Measurements from ENCODE around the gene JMJD1C.

Gene JMJD1C

GRCh38 chr10:63264617-63265221 is 201.1 kb downstream of the JMJD1C start:
- peaks cover 94% of the 10 kb centered on the region for H3K79me2 ChIP-seq (ENCODE audit: low read length)
- H3F3A ChIP-seq (ENCODE audit: insufficient read depth, low read length) = peaks cover 35% of the 10 kb centered on the region
- H3K9ac ChIP-seq (ENCODE audit: low read length) = peak overlapping the region; percentile 27; the same call in 1 of the 2 replicates
- H4K20me1 ChIP-seq (ENCODE audit: insufficient read depth, low read length) = no peaks in the 10 kb centered on the region
- H3K36me3 ChIP-seq (replicated peaks; ENCODE audit: insufficient read depth, low read length) = no peaks in the 10 kb centered on the region; the same call in 1 of the 2 replicates
- no peaks in the 10 kb centered on the region for H3K27me3 ChIP-seq (replicated peaks; ENCODE audit: insufficient read depth, low read length)
- H3K9me3 ChIP-seq (replicated peaks; ENCODE audit: insufficient read depth, low read length) = no peaks in the 10 kb centered on the region
- H3K4me3 ChIP-seq (ENCODE audit: low read length) = peak overlapping the region; percentile 63
- H3K4me2 ChIP-seq (ENCODE audit: low read depth, low read length) = peak overlapping the region; percentile 56
- peaks cover 28% of the 10 kb centered on the region for H3K4me1 ChIP-seq (ENCODE audit: low read length)
- no peak overlapping the region for H3K27ac ChIP-seq (ENCODE audit: low read length)
- H2AFZ ChIP-seq (ENCODE audit: low read length) = no peak overlapping the region
- H3K9me2 ChIP-seq (replicated peaks; ENCODE audit: insufficient read depth, low read length) = no peaks in the 10 kb centered on the region
- no peak for DNase-seq
- TF ChIP-seq EZH2phosphoT487 (IDR thresholded peaks at IDR 0.05; ENCODE audit: low read length) (no peak), EZH2 (optimal IDR thresholded peaks at IDR 0.05; ENCODE audit: low read depth, low read length) (no peak)
- TF ChIP-seq, protein P1, sequence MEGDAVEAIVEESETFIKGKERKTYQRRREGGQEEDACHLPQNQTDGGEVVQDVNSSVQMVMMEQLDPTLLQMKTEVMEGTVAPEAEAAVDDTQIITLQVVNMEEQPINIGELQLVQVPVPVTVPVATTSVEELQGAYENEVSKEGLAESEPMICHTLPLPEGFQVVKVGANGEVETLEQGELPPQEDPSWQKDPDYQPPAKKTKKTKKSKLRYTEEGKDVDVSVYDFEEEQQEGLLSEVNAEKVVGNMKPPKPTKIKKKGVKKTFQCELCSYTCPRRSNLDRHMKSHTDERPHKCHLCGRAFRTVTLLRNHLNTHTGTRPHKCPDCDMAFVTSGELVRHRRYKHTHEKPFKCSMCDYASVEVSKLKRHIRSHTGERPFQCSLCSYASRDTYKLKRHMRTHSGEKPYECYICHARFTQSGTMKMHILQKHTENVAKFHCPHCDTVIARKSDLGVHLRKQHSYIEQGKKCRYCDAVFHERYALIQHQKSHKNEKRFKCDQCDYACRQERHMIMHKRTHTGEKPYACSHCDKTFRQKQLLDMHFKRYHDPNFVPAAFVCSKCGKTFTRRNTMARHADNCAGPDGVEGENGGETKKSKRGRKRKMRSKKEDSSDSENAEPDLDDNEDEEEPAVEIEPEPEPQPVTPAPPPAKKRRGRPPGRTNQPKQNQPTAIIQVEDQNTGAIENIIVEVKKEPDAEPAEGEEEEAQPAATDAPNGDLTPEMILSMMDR (IDR thresholded peaks at IDR 0.05; ENCODE audit: low read length) = no peak

- Histone ChIP-seq H2AFZ (ENCODE audit: low read length) (no peak overlapping the region), H3K4me2 (ENCODE audit: low read depth, low read length) (peak overlapping the region; percentile 43), H3F3A (ENCODE audit: insufficient read depth, low read length) (peaks cover 15% of the 10 kb centered on the region), H3K4me3 (ENCODE audit: low read length) (no peak overlapping the region; the same call in 1 of the 2 replicates), H3K4me1 (ENCODE audit: low read length) (peaks cover 48% of the 10 kb centered on the region), H4K20me1 (ENCODE audit: insufficient read depth, low read length) (no peaks in the 10 kb centered on the region; the same call in 1 of the 2 replicates), H3K9ac (ENCODE audit: low read length) (no peak overlapping the region), H3K27ac (ENCODE audit: low read length) (peak overlapping the region; percentile 17; the same call in 1 of the 2 replicates), H3K9me3 (replicated peaks; ENCODE audit: insufficient read depth, low read length) (no peaks in the 10 kb centered on the region), H3K79me2 (ENCODE audit: low read length) (peaks cover 100% of the 10 kb centered on the region), H3K27me3 (replicated peaks; ENCODE audit: insufficient read depth, low read length) (no peaks in the 10 kb centered on the region), H3K36me3 (replicated peaks; ENCODE audit: insufficient read depth, low read length) (no peaks in the 10 kb centered on the region; the same call in 1 of the 2 replicates), H3K9me2 (replicated peaks; ENCODE audit: insufficient read depth, low read length) (no peaks in the 10 kb centered on the region)
- no peak for TF ChIP-seq EZH2phosphoT487 (IDR thresholded peaks at IDR 0.05; ENCODE audit: low read length)
- TF ChIP-seq EZH2 (optimal IDR thresholded peaks at IDR 0.05; ENCODE audit: low read depth, low read length) = no peak
- TF ChIP-seq, protein P1 (IDR thresholded peaks at IDR 0.05; ENCODE audit: low read length) = no peak
- DNase-seq = no peak
These were observed 203.2 kb downstream of the JMJD1C start for GRCh38 chr10:63262430-63263073.

DNA sequence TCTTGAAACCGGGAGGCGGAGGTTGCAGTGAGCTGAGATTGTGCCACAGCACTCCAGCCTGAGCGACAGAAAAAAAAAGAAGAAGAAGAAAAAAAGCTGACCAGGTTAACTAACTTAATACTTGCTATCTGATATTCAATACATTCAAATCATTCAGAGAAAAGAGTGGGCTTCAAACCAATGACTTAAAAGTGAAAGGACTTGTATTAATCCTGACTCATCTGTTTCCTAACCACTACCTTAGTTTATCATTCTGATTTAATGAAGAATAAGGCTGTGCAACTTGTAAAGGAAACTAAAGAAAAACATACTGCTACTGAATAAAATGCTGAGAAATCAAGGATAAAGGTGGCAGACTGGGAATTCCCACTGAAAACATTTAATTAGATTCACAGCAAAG is 204.3 kb downstream of the JMJD1C start:
- Histone ChIP-seq H3K4me1 (ENCODE audit: low read length) (peaks cover 53% of the 10 kb centered on the region), H3K4me2 (ENCODE audit: low read depth, low read length) (no peak overlapping the region), H3K4me3 (ENCODE audit: low read length) (no peak overlapping the region), H3K9me2 (replicated peaks; ENCODE audit: insufficient read depth, low read length) (no peaks in the 10 kb centered on the region), H4K20me1 (ENCODE audit: insufficient read depth, low read length) (peaks cover 3% of the 10 kb centered on the region; the same call in 1 of the 2 replicates), H3K36me3 (replicated peaks; ENCODE audit: insufficient read depth, low read length) (no peaks in the 10 kb centered on the region; the same call in 1 of the 2 replicates), H3K79me2 (ENCODE audit: low read length) (peaks cover 100% of the 10 kb centered on the region), H3K9me3 (replicated peaks; ENCODE audit: insufficient read depth, low read length) (no peaks in the 10 kb centered on the region), H3K27ac (ENCODE audit: low read length) (no peak overlapping the region), H3K27me3 (replicated peaks; ENCODE audit: insufficient read depth, low read length) (no peaks in the 10 kb centered on the region), H3F3A (ENCODE audit: insufficient read depth, low read length) (peaks cover 6% of the 10 kb centered on the region; the same call in 1 of the 2 replicates), H3K9ac (ENCODE audit: low read length) (no peak overlapping the region), H2AFZ (ENCODE audit: low read length) (no peak overlapping the region)
- no peak for TF ChIP-seq EZH2phosphoT487 (IDR thresholded peaks at IDR 0.05; ENCODE audit: low read length)
- TF ChIP-seq, protein P1 (IDR thresholded peaks at IDR 0.05; ENCODE audit: low read length) = no peak
- no peak for TF ChIP-seq EZH2 (optimal IDR thresholded peaks at IDR 0.05; ENCODE audit: low read depth, low read length)
- DNase-seq = no peak

Data from MM.1S (cell line).